Aorta (tissue), 5 donors: Measurements from ENCODE around the gene SEC61A1. TPM values are rescaled to one million over a fixed set of nuclear protein-coding genes. Genes with fewer than 3 reads are reported as not detected.

Source experiments
- ATAC-seq: fragments of 200-7000 bp; cut with Tn5 transposase; one replicate; pipeline ENCODE4 v1.9.1; 2022; ENCODE audit warnings: moderate library complexity; ENCODE audit not compliant: low FRiP score
- DNase-seq, 2 donors: peaks; one replicate each; pipeline ENCODE4 v3.0.0-alpha.2; 2020
- H3K27ac ChIP-seq, 2 donors: one replicate each; pipeline ENCODE4 v1.5.1; 2013; ENCODE audit warnings: low read length in 2 of 2, mild to moderate bottlenecking in 2 of 2, moderate library complexity in 2 of 2, control low read depth in 1 of 2, inconsistent platforms in 1 of 2, low read depth in 1 of 2
- H3K27me3 ChIP-seq, 2 donors: one replicate each; pipeline ENCODE4 v1.6.1; 2013; ENCODE audit warnings: control low read depth in 1 of 2, low read length in 1 of 2, mild to moderate bottlenecking in 1 of 2, moderate library complexity in 1 of 2; ENCODE audit not compliant: insufficient read depth in 2 of 2, control insufficient read depth in 1 of 2
- H3K36me3 ChIP-seq, 2 donors: one replicate each; pipeline ENCODE4 v1.6.1; 2013; ENCODE audit warnings: control low read depth in 1 of 2, low read length in 1 of 2, mild to moderate bottlenecking in 1 of 2; ENCODE audit not compliant: insufficient read depth in 2 of 2, control insufficient read depth in 1 of 2
- H3K4me1 ChIP-seq, 2 donors: one replicate each; pipeline ENCODE4 v1.6.1; 2013; ENCODE audit warnings: low read length in 2 of 2, control low read depth in 1 of 2, mild to moderate bottlenecking in 1 of 2, moderate library complexity in 1 of 2; ENCODE audit not compliant: insufficient read depth in 2 of 2, control insufficient read depth in 1 of 2
- H3K4me3 ChIP-seq, 2 donors: one replicate each; pipeline ENCODE4 v1.5.1; 2013; ENCODE audit warnings: low read length in 2 of 2, control low read depth in 1 of 2, mild to moderate bottlenecking in 1 of 2
- H3K9me3 ChIP-seq: one replicate; pipeline ENCODE4 v1.6.1; 2013; ENCODE audit warnings: mild to moderate bottlenecking, low read length; ENCODE audit not compliant: control insufficient read depth
- WGBS, 2 donors: extraction: QIAGEN DNeasy Blood & Tissue Kit; methylation state at CpG; one replicate each; pipeline ENCODE4 v1.1.7; 2013; 5-methylcytosine and 5-hydroxymethylcytosine counted together
- intact Hi-C, 2 donors: fragments of 100-400 bp; cut with DNase I; formaldehyde crosslinking; loops; one replicate each; pipeline versions ENCODE4 v1.14.2 to v1.15.0; 2022
- polyA plus RNA-seq, 2 donors: library from polyadenylated mRNA; stranded (reverse); fragments of 200-250 nt; gene quantifications; one replicate each; pipeline ENCODE4 v1.2.3, GENCODE V29; 2013
- total RNA-seq, 2 donors: library from RNA; stranded (reverse); fragmentation: NEBNext Ultra II Directional; extraction: Animal tissue kit (Norgen Biotek cat#: 25700); gene quantifications; one replicate each; pipeline ENCODE4 v1.2.1, GENCODE V29; 2021
- donor health status: healthy with polysubstance abuse.
- donor health status: Bipolar disorder and iron deficiency.
- donor health status: DM: no; HTN: no; CAD: no.
- donor health status: DM: no; HTN: no; CAD: no.
- donor health status: DM: yes; HTN: yes; CAD: no.

Gene SEC61A1
- total and polyA plus RNA-seq, 4 donors = 33.6 to 172 (median 142) TPM

DNA sequence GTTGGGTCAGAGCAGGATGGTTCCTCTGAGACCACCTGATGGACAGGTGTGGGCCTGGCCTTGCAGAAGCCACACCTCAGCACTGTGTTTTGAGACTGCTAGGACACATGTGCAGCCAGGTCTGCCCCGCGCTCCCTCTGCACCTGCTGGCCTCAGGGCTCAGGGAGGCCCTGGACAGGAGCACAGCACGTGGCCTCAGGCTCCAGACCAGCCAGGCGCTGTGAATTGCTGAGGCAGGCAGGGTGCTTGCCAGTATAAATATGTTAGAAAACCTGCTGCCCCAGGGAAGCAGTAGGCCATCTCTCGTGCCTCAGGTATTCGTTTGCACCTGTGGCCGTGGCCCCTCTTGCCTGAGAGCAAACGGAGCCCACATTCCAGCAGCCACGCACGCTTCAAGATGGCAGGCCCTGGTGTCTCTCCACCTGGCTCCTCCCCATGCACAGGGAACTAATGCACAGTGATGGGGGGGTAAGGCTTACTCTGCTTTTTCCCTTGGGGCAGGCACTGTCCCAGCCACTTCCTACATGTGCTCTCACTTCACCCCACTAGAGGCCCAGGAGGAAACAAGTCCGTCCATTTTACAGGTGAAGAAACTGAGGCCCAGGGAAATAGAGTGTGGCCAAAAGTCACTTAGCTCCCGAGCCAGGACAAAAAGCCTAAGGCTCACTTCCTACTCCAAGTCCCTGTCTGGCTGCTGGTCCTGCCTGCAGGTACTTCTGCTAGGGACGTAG, 20.4 kb downstream of the SEC61A1 start:
- DNase-seq = no peak
- no peak for ATAC-seq
- intact Hi-C loops = no loop called here
- Histone ChIP-seq H3K27ac (no peak overlapping the region), H3K4me3 (no peak overlapping the region), H3K27me3 (no peaks in the 10 kb centered on the region), H3K9me3 (no peaks in the 10 kb centered on the region), H3K36me3 (peaks cover 0 to 13% of the 10 kb centered on the region in 2 donors), H3K4me1 (no peaks in the 10 kb centered on the region)
- 58 to 68% methylated on average over 13 of the region's 13 CpGs for WGBS, 2 donors

DNA sequence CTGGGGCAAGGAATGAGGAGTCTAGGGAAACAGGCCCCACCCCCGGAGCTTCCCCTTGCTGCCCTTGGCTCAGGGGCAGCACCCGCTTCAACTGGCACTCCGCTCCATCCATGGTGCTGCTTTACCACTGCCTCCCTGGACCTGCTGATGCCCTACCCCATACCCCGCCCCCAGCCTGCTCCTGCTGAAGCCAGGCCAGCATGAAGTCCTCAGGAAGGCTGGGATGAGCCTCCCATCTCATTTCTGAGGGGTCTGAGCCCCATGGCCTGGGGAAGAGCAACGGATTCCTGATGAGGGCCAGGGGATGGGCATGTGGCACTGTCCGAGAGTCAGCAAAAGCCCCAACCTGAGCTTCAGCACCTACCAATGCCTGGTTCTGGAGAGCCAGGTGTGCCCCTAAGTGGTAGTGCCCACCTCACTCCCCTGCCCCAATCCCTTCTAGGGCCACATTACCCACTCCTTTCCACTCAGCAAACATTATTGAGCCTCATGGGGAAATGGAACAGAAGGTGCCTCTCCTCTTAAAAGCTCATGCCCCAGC, 21.0 kb downstream of the SEC61A1 start:
- 72 to 85% methylated on average over 6 of the region's 6 CpGs for WGBS, 2 donors
- no peaks in the 10 kb centered on the region for H3K4me1 ChIP-seq
- no peak overlapping the region for H3K4me3 ChIP-seq
- intact Hi-C loops = no loop called here
- DNase-seq (no peak), ATAC-seq (no peak)
- H3K9me3 ChIP-seq = no peaks in the 10 kb centered on the region
- H3K36me3 ChIP-seq = peaks cover 0 to 10% of the 10 kb centered on the region in 2 donors
- no peak overlapping the region for H3K27ac ChIP-seq
- no peaks in the 10 kb centered on the region for H3K27me3 ChIP-seq

DNA sequence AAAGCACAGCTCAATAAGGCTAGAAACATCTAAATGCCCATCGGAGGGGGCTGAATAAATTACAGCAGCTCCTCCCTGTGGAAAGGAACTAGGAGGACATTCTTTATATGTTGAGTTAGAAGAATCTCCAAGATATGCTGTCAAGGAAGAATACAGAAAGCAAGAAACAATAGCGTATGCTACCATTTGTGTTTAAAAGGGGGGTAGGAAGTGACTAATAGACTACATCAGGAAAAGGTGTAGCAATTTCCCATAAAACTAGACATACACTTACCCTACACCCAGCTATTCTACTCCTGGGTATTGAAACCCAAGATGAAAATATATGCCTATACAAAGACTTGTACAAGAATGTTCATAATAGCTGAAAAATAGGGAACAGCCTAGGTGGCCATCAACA, 21.6 kb downstream of the SEC61A1 start:
- 79% methylated on average over 2 of the region's 2 CpGs for WGBS, 2 donors
- no peak for ATAC-seq
- H3K4me1 ChIP-seq = no peaks in the 10 kb centered on the region
- DNase-seq = no peak
- H3K9me3 ChIP-seq = no peaks in the 10 kb centered on the region
- no peak overlapping the region for H3K4me3 ChIP-seq
- H3K36me3 ChIP-seq = peaks cover 0 to 6% of the 10 kb centered on the region in 2 donors
- H3K27ac ChIP-seq = no peak overlapping the region
- intact Hi-C loops = no loop called here
- H3K27me3 ChIP-seq = no peaks in the 10 kb centered on the region

GRCh38 chr3:128074851-128075521, 22.7 kb downstream of the SEC61A1 start:
- ATAC-seq (no peak), DNase-seq (no peak)
- Histone ChIP-seq H3K27me3 (no peaks in the 10 kb centered on the region), H3K4me1 (no peaks in the 10 kb centered on the region), H3K4me3 (no peak overlapping the region), H3K9me3 (no peaks in the 10 kb centered on the region), H3K27ac (peak overlapping the region in 1 of 2 donors; percentile 38), H3K36me3 (peaks cover 0 to 4% of the 10 kb centered on the region in 2 donors)
- intact Hi-C loops = no loop called here
- 12 to 27% methylated on average over 7 of the region's 7 CpGs for WGBS, 2 donors

DNA sequence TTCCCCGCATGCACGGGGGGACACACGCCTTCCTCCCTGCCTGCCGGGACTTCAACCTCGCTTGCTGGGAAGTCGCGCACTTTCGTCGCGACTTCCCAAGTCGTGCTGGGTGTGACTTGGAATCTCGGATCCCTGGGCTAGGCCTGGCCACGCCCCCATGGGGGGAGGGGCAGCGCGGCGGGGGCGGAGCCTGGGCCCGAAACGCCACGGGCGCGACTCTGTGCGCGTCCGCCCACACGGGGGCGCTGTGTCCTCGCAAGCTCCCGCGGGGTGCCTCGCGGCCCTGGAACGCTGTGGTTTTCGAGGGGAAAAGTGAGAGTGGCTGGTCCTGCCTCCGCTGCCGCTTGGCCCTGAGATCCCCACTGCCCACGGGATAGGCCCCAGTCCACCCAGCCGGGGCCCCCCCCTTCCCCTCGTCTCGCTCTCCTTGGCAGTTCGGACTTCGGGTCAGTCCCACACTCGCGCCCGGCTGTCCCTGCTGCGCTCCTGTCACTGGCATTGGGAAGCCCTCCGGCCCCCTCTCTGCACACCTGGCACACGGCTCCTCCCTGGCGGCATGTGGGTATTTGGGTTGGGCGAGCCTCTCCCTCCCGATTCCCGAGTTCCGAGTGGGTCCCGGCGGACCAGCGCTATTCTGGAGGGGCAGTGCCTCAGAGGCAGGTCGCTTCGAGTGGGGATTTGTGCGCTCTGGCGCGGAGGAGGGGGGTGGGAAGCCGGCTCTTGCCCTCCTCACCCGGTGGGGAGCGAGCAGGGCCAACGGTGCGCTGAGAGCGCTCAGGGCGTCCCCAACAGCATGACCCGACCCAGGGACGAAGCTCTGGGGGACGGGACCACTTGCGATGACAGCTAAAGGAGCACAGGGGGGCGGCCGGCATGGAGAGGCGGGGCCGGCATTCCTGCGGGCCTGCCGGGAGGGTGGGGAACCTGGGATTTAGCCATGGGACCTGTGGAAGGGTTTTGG, 23.6 kb downstream of the SEC61A1 start:
- Histone ChIP-seq H3K4me3 (peak overlapping the region; percentile 19 to 27), H3K27ac (peak overlapping the region in 1 of 2 donors; percentile 38), H3K9me3 (no peaks in the 10 kb centered on the region), H3K27me3 (no peaks in the 10 kb centered on the region), H3K4me1 (no peaks in the 10 kb centered on the region), H3K36me3 (peaks cover 0 to 1% of the 10 kb centered on the region in 2 donors)
- peak; percentile 91 to 97 for DNase-seq
- 2% methylated on average over 69 to 78 of the region's 78 CpGs for WGBS, 2 donors
- intact Hi-C loops = no loop called here
- ATAC-seq = peak; percentile 96

GRCh38 chr3:128076483-128077201, 24.4 kb downstream of the SEC61A1 start:
- DNase-seq = peak; percentile 79 to 84

GRCh38 chr3:128077202-128077624, 25.0 kb downstream of the SEC61A1 start:
- ATAC-seq = no peak
- WGBS, 2 donors = 23 to 28% methylated on average over 7 to 11 of the region's 11 CpGs
- Histone ChIP-seq H3K27me3 (no peaks in the 10 kb centered on the region), H3K27ac (no peak overlapping the region), H3K36me3 (no peaks in the 10 kb centered on the region), H3K9me3 (no peaks in the 10 kb centered on the region), H3K4me1 (no peaks in the 10 kb centered on the region), H3K4me3 (peak overlapping the region; percentile 15 to 16)
- intact Hi-C loops = no loop called here
- DNase-seq = no peak

More at GRCh38 chr3:128076483-128077201, 24.4 kb downstream of the SEC61A1 start:
- intact Hi-C loops = no loop called here
- 3 to 4% methylated on average over 17 to 79 of the region's 79 CpGs for WGBS, 2 donors
- no peaks in the 10 kb centered on the region for H3K36me3 ChIP-seq
- H3K4me3 ChIP-seq = peak overlapping the region; percentile 16 to 27
- no peaks in the 10 kb centered on the region for H3K9me3 ChIP-seq
- no peak overlapping the region for H3K27ac ChIP-seq
- no peaks in the 10 kb centered on the region for H3K4me1 ChIP-seq
- peak; percentile 13 for ATAC-seq
- no peaks in the 10 kb centered on the region for H3K27me3 ChIP-seq

DNA sequence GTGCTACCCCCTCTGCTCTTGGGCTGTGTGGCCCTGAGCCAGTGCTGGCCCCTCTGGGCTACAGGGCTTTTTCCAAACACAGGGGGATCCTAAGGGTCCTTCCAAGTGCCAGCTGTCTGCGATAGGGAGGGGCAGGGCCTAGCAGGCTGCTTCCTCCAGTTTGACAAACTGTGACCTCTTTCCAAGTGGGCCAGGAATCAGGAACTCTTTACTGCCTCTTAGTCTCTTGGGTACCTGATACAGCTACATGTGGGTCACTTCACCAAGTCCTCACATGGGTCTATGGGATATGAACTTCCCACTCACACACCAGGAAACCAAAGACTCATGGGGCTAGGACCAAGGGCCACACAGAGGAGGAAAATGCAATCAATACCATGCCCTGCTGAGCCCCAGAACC, 25.4 kb downstream of the SEC61A1 start:
- ATAC-seq (no peak), DNase-seq (no peak)
- no peak overlapping the region for H3K4me3 ChIP-seq
- H3K27me3 ChIP-seq = no peaks in the 10 kb centered on the region
- H3K36me3 ChIP-seq = no peaks in the 10 kb centered on the region
- H3K4me1 ChIP-seq = no peaks in the 10 kb centered on the region
- H3K27ac ChIP-seq = no peak overlapping the region
- 0 to 86% methylated on average over 1 of the region's 1 CpG for WGBS, 2 donors
- H3K9me3 ChIP-seq = no peaks in the 10 kb centered on the region
- intact Hi-C loops = no loop called here
